Bronchial epithelial cell (primary cell): ENCODE results near the gene PPP1R14C. TPM values are rescaled to one million over a fixed set of nuclear protein-coding genes. Genes with fewer than 3 reads are reported as not detected.

ENCODE experiments used
- DNase-seq: peaks from one replicate; pipeline ENCODE4 v3.0.0-alpha.2; 2010; ENCODE audit warnings: low read depth
- FAIRE-seq: peaks from 2 replicates; lab custom pipeline; 2011; peaks lifted over from hg19 to GRCh38; lab: Jason Lieb, UNC
- H3K27me3 ChIP-seq: 2 replicates; pipeline ENCODE4 v1.5.1; 2011; ENCODE audit warnings: low read length; ENCODE audit not compliant: control insufficient read depth, insufficient read depth
- H3K36me3 ChIP-seq: 2 replicates; pipeline ENCODE4 v1.5.1; 2011; ENCODE audit warnings: low read length; ENCODE audit not compliant: control insufficient read depth, insufficient read depth
- H3K4me3 ChIP-seq: 2 replicates; pipeline ENCODE4 v1.5.1; 2011; ENCODE audit warnings: mild to moderate bottlenecking, low read depth, low read length, control low read depth
- CTCF ChIP-seq: IDR thresholded peaks from 2 replicates; pipeline ENCODE4 v1.5.1; 2011; ENCODE audit warnings: mild to moderate bottlenecking, moderate library complexity, low read length, control low read depth, inconsistent platforms; ENCODE audit not compliant: insufficient read depth, severe bottlenecking
- total RNA-seq: library from RNA; depleted of rRNA; stranded (reverse); fragments of >200 nt; gene quantifications from 2 replicates; pipeline ENCODE4 v1.2.1, GENCODE V29; 2014

Gene PPP1R14C
- total RNA-seq, 1 donor from 2014 or later, result 72.1 TPM

GRCh38 chr6:150289454-150290071, 146.7 kb downstream of the PPP1R14C start:
- DNase-seq, result no peak
- FAIRE-seq, result peak; percentile 70
- TF ChIP-seq CTCF, result no peak
- Histone ChIP-seq H3K27me3 (no peaks in the 10 kb centered on the region), H3K4me3 (no peak overlapping the region), H3K36me3 (no peaks in the 10 kb centered on the region)

- no peak for TF ChIP-seq CTCF
- H3K4me3 ChIP-seq, result no peak overlapping the region
- H3K27me3 ChIP-seq, result no peaks in the 10 kb centered on the region
- DNase-seq, result peak; percentile 96
- FAIRE-seq, result peak; percentile 98
- no peaks in the 10 kb centered on the region for H3K36me3 ChIP-seq
Measured at GRCh38 chr6:150290429-150290828, 147.6 kb downstream of the PPP1R14C start.

GRCh38 chr6:150291968-150292710, 149.3 kb downstream of the PPP1R14C start:
- no peak for TF ChIP-seq CTCF
- H3K27me3 ChIP-seq, result no peaks in the 10 kb centered on the region
- H3K36me3 ChIP-seq, result no peaks in the 10 kb centered on the region
- H3K4me3 ChIP-seq, result no peak overlapping the region
- no peak for FAIRE-seq
- DNase-seq, result peak; percentile 68

GRCh38 chr6:150293019-150293418, 150.2 kb downstream of the PPP1R14C start:
- no peak for DNase-seq
- Histone ChIP-seq H3K27me3 (no peaks in the 10 kb centered on the region), H3K36me3 (no peaks in the 10 kb centered on the region), H3K4me3 (no peak overlapping the region)
- FAIRE-seq, result peak; percentile 36
- no peak for TF ChIP-seq CTCF

- DNase-seq (peak; percentile 95), FAIRE-seq (no peak)
- Histone ChIP-seq H3K36me3 (no peaks in the 10 kb centered on the region), H3K4me3 (no peak overlapping the region), H3K27me3 (no peaks in the 10 kb centered on the region)
- no peak for TF ChIP-seq CTCF
Measured at GRCh38 chr6:150293423-150294173, 150.8 kb downstream of the PPP1R14C start.
